ENCODE data around the gene DLGAP1. TPM values are rescaled to one million over a fixed set of nuclear protein-coding genes. Genes with fewer than 3 reads are reported as not detected.

Gene DLGAP1
- polyA plus RNA-seq, 1 donor from 2014 or later, result 4.5 TPM

GRCh38 chr18:4284528-4284927 lies 170.6 kb downstream of the DLGAP1 start:
- TF ChIP-seq EP300 (conservative IDR thresholded peaks at IDR 0.05; ENCODE audit: poor library complexity, severe bottlenecking) (no peak), RAD21 (conservative IDR thresholded peaks at IDR 0.05) (no peak), TAF1 (IDR thresholded peaks at IDR 0.05; ENCODE audit: low read depth) (no peak), REST (IDR thresholded peaks at IDR 0.05; ENCODE audit: borderline replicate concordance) (no peak), EZH2 (IDR thresholded peaks at IDR 0.05; ENCODE audit: borderline replicate concordance, insufficient read depth, low read length, poor library complexity, severe bottlenecking) (no peak), POLR2AphosphoS5 (IDR thresholded peaks at IDR 0.05) (no peak), SMC3 (conservative IDR thresholded peaks at IDR 0.05; ENCODE audit: poor library complexity) (no peak), MXI1 (conservative IDR thresholded peaks at IDR 0.05; ENCODE audit: poor library complexity, severe bottlenecking) (no peak)
- TF ChIP-seq, protein P1, sequence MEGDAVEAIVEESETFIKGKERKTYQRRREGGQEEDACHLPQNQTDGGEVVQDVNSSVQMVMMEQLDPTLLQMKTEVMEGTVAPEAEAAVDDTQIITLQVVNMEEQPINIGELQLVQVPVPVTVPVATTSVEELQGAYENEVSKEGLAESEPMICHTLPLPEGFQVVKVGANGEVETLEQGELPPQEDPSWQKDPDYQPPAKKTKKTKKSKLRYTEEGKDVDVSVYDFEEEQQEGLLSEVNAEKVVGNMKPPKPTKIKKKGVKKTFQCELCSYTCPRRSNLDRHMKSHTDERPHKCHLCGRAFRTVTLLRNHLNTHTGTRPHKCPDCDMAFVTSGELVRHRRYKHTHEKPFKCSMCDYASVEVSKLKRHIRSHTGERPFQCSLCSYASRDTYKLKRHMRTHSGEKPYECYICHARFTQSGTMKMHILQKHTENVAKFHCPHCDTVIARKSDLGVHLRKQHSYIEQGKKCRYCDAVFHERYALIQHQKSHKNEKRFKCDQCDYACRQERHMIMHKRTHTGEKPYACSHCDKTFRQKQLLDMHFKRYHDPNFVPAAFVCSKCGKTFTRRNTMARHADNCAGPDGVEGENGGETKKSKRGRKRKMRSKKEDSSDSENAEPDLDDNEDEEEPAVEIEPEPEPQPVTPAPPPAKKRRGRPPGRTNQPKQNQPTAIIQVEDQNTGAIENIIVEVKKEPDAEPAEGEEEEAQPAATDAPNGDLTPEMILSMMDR (IDR thresholded peaks at IDR 0.05; ENCODE audit: poor library complexity, severe bottlenecking), result no peak
- H3K36me3 ChIP-seq (ENCODE audit: insufficient read depth, low read length), result no peaks in the 10 kb centered on the region
- H3K79me2 ChIP-seq (replicated peaks; ENCODE audit: insufficient read depth, low read length), result no peaks in the 10 kb centered on the region
- no peak overlapping the region for H2AFZ ChIP-seq (ENCODE audit: low read depth, low read length)
- H4K20me1 ChIP-seq (ENCODE audit: insufficient read depth), result no peaks in the 10 kb centered on the region
- no peak overlapping the region for H3K9ac ChIP-seq (ENCODE audit: low read length)
- H3F3A ChIP-seq (ENCODE audit: insufficient read depth, low read length, poor library complexity, severe bottlenecking), result no peaks in the 10 kb centered on the region
- H3K4me3 ChIP-seq (ENCODE audit: low read length), result no peak overlapping the region
- no peak overlapping the region for H3K27ac ChIP-seq (ENCODE audit: low read length)
- no peaks in the 10 kb centered on the region for H3K9me2 ChIP-seq (ENCODE audit: insufficient read depth, low read length)
- no peaks in the 10 kb centered on the region for H3K9me3 ChIP-seq (ENCODE audit: low read length)
- no peaks in the 10 kb centered on the region for H3K27me3 ChIP-seq (ENCODE audit: insufficient read depth, low read depth, low read length)
- H3K4me2 ChIP-seq (ENCODE audit: low read length), result no peak overlapping the region

GRCh38 chr18:4283746-4284291 lies 171.3 kb downstream of the DLGAP1 start:
- H3K27me3 ChIP-seq (ENCODE audit: insufficient read depth, low read depth, low read length), result no peaks in the 10 kb centered on the region
- H3K9me2 ChIP-seq (ENCODE audit: insufficient read depth, low read length), result no peaks in the 10 kb centered on the region
- no peak overlapping the region for H3K4me3 ChIP-seq (ENCODE audit: low read length)
- H3K36me3 ChIP-seq (ENCODE audit: insufficient read depth, low read length), result no peaks in the 10 kb centered on the region
- no peaks in the 10 kb centered on the region for H4K20me1 ChIP-seq (ENCODE audit: insufficient read depth)
- no peak overlapping the region for H3K4me2 ChIP-seq (ENCODE audit: low read length)
- H3K9ac ChIP-seq (ENCODE audit: low read length), result no peak overlapping the region
- TF ChIP-seq, protein P1 (IDR thresholded peaks at IDR 0.05; ENCODE audit: poor library complexity, severe bottlenecking), result no peak
- TF ChIP-seq SMC3 (conservative IDR thresholded peaks at IDR 0.05; ENCODE audit: poor library complexity) (no peak), REST (IDR thresholded peaks at IDR 0.05; ENCODE audit: borderline replicate concordance) (no peak), MXI1 (conservative IDR thresholded peaks at IDR 0.05; ENCODE audit: poor library complexity, severe bottlenecking) (no peak), EZH2 (IDR thresholded peaks at IDR 0.05; ENCODE audit: borderline replicate concordance, insufficient read depth, low read length, poor library complexity, severe bottlenecking) (no peak), EP300 (conservative IDR thresholded peaks at IDR 0.05; ENCODE audit: poor library complexity, severe bottlenecking) (no peak), POLR2AphosphoS5 (IDR thresholded peaks at IDR 0.05) (no peak), RAD21 (conservative IDR thresholded peaks at IDR 0.05) (no peak), TAF1 (IDR thresholded peaks at IDR 0.05; ENCODE audit: low read depth) (no peak)
- H3K79me2 ChIP-seq (replicated peaks; ENCODE audit: insufficient read depth, low read length), result no peaks in the 10 kb centered on the region
- no peak overlapping the region for H2AFZ ChIP-seq (ENCODE audit: low read depth, low read length)
- H3F3A ChIP-seq (ENCODE audit: insufficient read depth, low read length, poor library complexity, severe bottlenecking), result no peaks in the 10 kb centered on the region
- H3K27ac ChIP-seq (ENCODE audit: low read length), result no peak overlapping the region
- no peaks in the 10 kb centered on the region for H3K9me3 ChIP-seq (ENCODE audit: low read length)

Data from neural cell (in vitro differentiated cells).